Measurements from ENCODE around the gene ACSF3.

Gene ACSF3

GRCh38 chr16:89177501-89177900 lies 83.8 kb downstream of the ACSF3 start:
- TF ChIP-seq, protein P1, sequence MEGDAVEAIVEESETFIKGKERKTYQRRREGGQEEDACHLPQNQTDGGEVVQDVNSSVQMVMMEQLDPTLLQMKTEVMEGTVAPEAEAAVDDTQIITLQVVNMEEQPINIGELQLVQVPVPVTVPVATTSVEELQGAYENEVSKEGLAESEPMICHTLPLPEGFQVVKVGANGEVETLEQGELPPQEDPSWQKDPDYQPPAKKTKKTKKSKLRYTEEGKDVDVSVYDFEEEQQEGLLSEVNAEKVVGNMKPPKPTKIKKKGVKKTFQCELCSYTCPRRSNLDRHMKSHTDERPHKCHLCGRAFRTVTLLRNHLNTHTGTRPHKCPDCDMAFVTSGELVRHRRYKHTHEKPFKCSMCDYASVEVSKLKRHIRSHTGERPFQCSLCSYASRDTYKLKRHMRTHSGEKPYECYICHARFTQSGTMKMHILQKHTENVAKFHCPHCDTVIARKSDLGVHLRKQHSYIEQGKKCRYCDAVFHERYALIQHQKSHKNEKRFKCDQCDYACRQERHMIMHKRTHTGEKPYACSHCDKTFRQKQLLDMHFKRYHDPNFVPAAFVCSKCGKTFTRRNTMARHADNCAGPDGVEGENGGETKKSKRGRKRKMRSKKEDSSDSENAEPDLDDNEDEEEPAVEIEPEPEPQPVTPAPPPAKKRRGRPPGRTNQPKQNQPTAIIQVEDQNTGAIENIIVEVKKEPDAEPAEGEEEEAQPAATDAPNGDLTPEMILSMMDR (IDR thresholded peaks at IDR 0.05; ENCODE audit: low read depth, low read length): no peak
- TF ChIP-seq, protein P2, sequence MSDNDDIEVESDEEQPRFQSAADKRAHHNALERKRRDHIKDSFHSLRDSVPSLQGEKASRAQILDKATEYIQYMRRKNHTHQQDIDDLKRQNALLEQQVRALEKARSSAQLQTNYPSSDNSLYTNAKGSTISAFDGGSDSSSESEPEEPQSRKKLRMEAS (IDR thresholded peaks at IDR 0.05; ENCODE audit: low read depth, low read length): no peak
- TF ChIP-seq MYC (IDR thresholded peaks at IDR 0.05; ENCODE audit: low read depth, low read length) (no peak), POLR2A (IDR thresholded peaks at IDR 0.05; ENCODE audit: extremely low read depth, insufficient read length) (no peak)
- no peak for DNase-seq (ENCODE audit: low read depth)
- H3K4me3 ChIP-seq (ENCODE audit: low read depth, low read length): no peak overlapping the region

DNA sequence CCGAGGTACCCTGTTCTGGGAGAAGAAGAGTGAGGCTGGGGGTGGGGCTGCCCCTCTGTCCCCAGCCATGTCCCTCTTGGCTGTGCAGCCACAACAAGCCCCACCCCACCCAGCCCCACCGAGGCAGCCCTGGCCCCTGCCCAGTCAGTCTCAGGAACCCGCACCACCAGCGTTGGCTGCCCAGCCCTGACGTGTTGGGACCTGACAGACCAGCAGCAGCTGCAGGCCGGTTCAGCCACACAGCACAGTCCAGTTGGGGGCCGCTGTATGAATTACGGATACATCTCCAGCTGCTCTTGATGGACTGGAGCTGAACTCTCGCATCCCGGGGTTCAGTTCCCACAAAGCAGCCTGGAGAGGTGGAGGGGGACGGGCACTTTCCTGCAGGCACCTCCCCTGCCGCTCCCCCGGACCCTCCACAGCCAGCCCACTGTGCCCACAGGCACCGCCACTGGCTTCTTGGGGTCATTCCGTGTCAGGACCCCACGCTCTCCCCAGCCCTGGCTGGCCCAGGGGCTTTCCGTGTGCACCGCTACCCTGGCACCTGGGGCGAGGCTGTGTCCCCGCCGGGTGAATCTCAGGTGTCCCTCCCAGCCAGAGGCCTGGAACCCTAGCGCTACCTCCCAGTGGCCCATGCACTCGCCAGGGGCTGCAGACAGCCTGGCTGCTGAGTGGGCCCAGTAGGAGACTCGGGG lies 84.9 kb downstream of the ACSF3 start:
- TF ChIP-seq MYC (IDR thresholded peaks at IDR 0.05; ENCODE audit: low read depth, low read length) (no peak), POLR2A (IDR thresholded peaks at IDR 0.05; ENCODE audit: extremely low read depth, insufficient read length) (no peak)
- TF ChIP-seq, protein P1 (IDR thresholded peaks at IDR 0.05; ENCODE audit: low read depth, low read length): no peak
- TF ChIP-seq, protein P2 (IDR thresholded peaks at IDR 0.05; ENCODE audit: low read depth, low read length): no peak
- DNase-seq (ENCODE audit: low read depth): no peak
- no peak overlapping the region for H3K4me3 ChIP-seq (ENCODE audit: low read depth, low read length)

- TF ChIP-seq, protein P1 (IDR thresholded peaks at IDR 0.05; ENCODE audit: low read depth, low read length): no peak
- TF ChIP-seq POLR2A (IDR thresholded peaks at IDR 0.05; ENCODE audit: extremely low read depth, insufficient read length) (no peak), MYC (IDR thresholded peaks at IDR 0.05; ENCODE audit: low read depth, low read length) (no peak)
- TF ChIP-seq, protein P2 (IDR thresholded peaks at IDR 0.05; ENCODE audit: low read depth, low read length): no peak
- DNase-seq (ENCODE audit: low read depth): no peak
- no peak overlapping the region for H3K4me3 ChIP-seq (ENCODE audit: low read depth, low read length)
Measured at GRCh38 chr16:89179148-89179484, 85.5 kb downstream of the ACSF3 start.

- no peak overlapping the region for H3K4me3 ChIP-seq (ENCODE audit: low read depth, low read length)
- DNase-seq (ENCODE audit: low read depth): no peak
- TF ChIP-seq MYC (IDR thresholded peaks at IDR 0.05; ENCODE audit: low read depth, low read length) (no peak), POLR2A (IDR thresholded peaks at IDR 0.05; ENCODE audit: extremely low read depth, insufficient read length) (no peak)
- TF ChIP-seq, protein P1 (IDR thresholded peaks at IDR 0.05; ENCODE audit: low read depth, low read length): no peak
- TF ChIP-seq, protein P2 (IDR thresholded peaks at IDR 0.05; ENCODE audit: low read depth, low read length): no peak
Measured at GRCh38 chr16:89179656-89180315, 86.1 kb downstream of the ACSF3 start.

DNA sequence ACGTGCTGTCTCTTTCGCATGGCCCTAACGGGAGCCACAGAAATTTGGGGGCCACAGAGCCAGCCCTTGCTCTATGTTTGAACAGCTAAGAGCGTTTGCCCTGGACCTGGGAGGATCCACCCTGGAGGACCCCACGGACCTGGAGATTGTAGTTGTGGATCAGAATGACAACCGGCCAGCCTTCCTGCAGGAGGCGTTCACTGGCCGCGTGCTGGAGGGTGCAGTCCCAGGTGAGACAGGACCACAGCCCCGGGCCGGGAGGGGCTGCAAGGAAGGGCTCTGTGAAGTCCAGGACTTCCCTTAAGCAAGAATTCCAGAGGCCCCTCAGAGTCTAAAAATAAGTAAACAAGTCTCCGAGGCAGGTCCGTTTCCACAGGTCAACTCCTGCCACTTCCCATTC lies 89.8 kb downstream of the ACSF3 start:
- TF ChIP-seq MYC (IDR thresholded peaks at IDR 0.05; ENCODE audit: low read depth, low read length) (no peak), POLR2A (IDR thresholded peaks at IDR 0.05; ENCODE audit: extremely low read depth, insufficient read length) (no peak)
- TF ChIP-seq, protein P1 (IDR thresholded peaks at IDR 0.05; ENCODE audit: low read depth, low read length): no peak
- TF ChIP-seq, protein P2 (IDR thresholded peaks at IDR 0.05; ENCODE audit: low read depth, low read length): no peak

More for the DNA sequence above, 89.8 kb downstream of the ACSF3 start:
- no peak for DNase-seq (ENCODE audit: low read depth)
- no peak overlapping the region for H3K4me3 ChIP-seq (ENCODE audit: low read depth, low read length)
